A549 treated with CpdA at 1 μM for 4 hours (cell line): ENCODE results near the gene MRPL14. TPM values are rescaled to one million over a fixed set of nuclear protein-coding genes. Genes with fewer than 3 reads are reported as not detected.

ENCODE experiments used
- total RNA-seq: library from RNA; stranded (reverse); fragments of 200-300 nt; extraction: Qiagen RNA extraction; gene quantifications from 5 replicates; pipeline ENCODE4 v1.2.3, GENCODE V29; 2022; ENCODE audit warnings: low read depth

MRPL14 gene
- total RNA-seq, result 59.3 to 80.7 TPM (median 74.3 TPM) in 5 replicates

GRCh38 chr6:44127186-44128019 is at the start of gene MRPL14, which contains the start of gene TMEM63B:
Gene MRPL14 (minus strand): TSS chr6:44127452. CDS start chr6:44116611, 10,841 bp downstream.
Gene TMEM63B (plus strand): TSS chr6:44127554. CDS start chr6:44134585, 7,031 bp downstream.

DNA sequence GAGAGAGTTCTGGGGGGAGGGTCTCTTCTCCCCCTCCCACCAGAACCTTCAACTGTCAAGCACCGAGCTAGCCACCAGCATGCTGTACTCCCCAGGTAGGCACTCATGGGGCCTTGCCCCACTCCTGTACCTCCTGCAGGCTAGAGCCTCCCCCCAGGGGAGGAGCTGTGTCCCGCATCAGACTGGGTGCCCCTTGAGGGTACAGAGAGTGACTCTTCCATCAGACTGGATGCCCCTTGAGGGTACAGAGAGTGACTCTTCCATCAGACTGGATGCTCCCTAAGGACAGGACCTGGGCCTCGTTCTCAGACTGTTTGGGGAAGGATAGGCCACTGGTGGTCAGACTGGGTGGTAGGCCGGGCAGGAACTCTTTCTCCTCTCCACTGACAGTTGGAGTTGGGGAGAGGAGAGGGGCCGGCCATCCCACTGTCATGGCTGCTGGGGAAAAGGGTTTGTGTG is 31.5 kb upstream of the MRPL14 start, which contains the start of gene CAPN11:
CAPN11 (plus strand) TSS at position 51 of the 459 bp plus-strand sequence; CDS start at position 80, 29 bp downstream.

Other genes with a start within 250 kb of the MRPL14 start
- 11.3 to 17.8 TPM (median 16.3 TPM) in 5 replicates for gene TMEM63B, start 102 bp upstream of the MRPL14 start, total RNA-seq
- not detected in 5 replicates for gene CAPN11, start 31.4 kb upstream of the MRPL14 start, total RNA-seq
- gene MYMX, start 89.5 kb upstream of the MRPL14 start, total RNA-seq, result not detected in 5 replicates
- 41.4 to 55.8 TPM (median 55.0 TPM) in 5 replicates for gene SLC29A1, start 96.1 kb upstream of the MRPL14 start, total RNA-seq
- 1,269 to 1,470 TPM (median 1,299 TPM) in 5 replicates for gene HSP90AB1, start 119.6 kb upstream of the MRPL14 start, total RNA-seq
- 46.4 to 66.2 TPM (median 65.3 TPM) in 5 replicates for gene SLC35B2, start 130.1 kb upstream of the MRPL14 start, total RNA-seq
- 11.8 to 16.4 TPM (median 14.8 TPM) in 5 replicates for gene NFKBIE, start 138.1 kb upstream of the MRPL14 start, total RNA-seq
- 0.01 to 0.04 TPM in 2 of 5 replicates, not detected in the others for gene TMEM151B, start 143.0 kb upstream of the MRPL14 start, total RNA-seq
- 6.1 to 9.2 TPM (median 6.9 TPM) in 5 replicates for gene AARS2, start 185.9 kb upstream of the MRPL14 start, total RNA-seq
- not detected in 5 replicates for gene SPATS1, start 215.2 kb upstream of the MRPL14 start, total RNA-seq